AG04450 (cell line): ENCODE measurements around the gene ADAT3. TPM values are rescaled to one million over a fixed set of nuclear protein-coding genes. Genes with fewer than 3 reads are reported as not detected.

ENCODE experiments used
- CTCF ChIA-PET: fragments of 300-600, 350-600 bp; formaldehyde crosslinking; extraction: SDS; loops from one replicate; lab custom pipeline; 2022; ENCODE audit warnings: antibody characterized with exemption, inconsistent platforms; lab: Charles Lee
- POLR2A ChIA-PET: fragments of 350-600 bp; formaldehyde crosslinking; extraction: SDS; loops from one replicate; lab custom pipeline; 2021; ENCODE audit warnings: antibody characterized with exemption, inconsistent platforms; lab: Yijun Ruan, JAX
- DNase-seq: peaks from one replicate; pipeline ENCODE4 v3.0.0-alpha.2; 2011; ENCODE audit warnings: low read depth, low spot score
- H3K27ac ChIP-seq: one replicate; pipeline ENCODE4 v1.5.1; 2012; ENCODE audit warnings: low read depth, low read length, control low read depth
- H3K27me3 ChIP-seq: one replicate; pipeline ENCODE4 v1.6.0; 2012; ENCODE audit warnings: low read length; ENCODE audit not compliant: control insufficient read depth, insufficient read depth
- H3K4me3 ChIP-seq: 2 replicates; pipeline ENCODE4 v1.5.1; 2011; ENCODE audit warnings: mild to moderate bottlenecking, low read depth, low read length, control low read depth
- H3K9me3 ChIP-seq: 2 replicates; pipeline ENCODE4 v1.5.1; 2012; ENCODE audit warnings: low read length; ENCODE audit not compliant: control insufficient read depth, insufficient read depth
- polyA plus RNA-seq: library from polyadenylated mRNA; depleted of rRNA; stranded (reverse); fragments of >200 nt; gene quantifications from 2 replicates; pipeline ENCODE4 v1.2.3, GENCODE V29; 2011
- TF ChIP-seq, protein P1 (sequence below): IDR thresholded peaks from 2 replicates; pipeline ENCODE4 v1.5.1; 2011; ENCODE audit warnings: low read depth, low read length, control low read depth, inconsistent platforms

Gene ADAT3
- polyA plus RNA-seq, 1 experiment, result 0.35 TPM

DNA sequence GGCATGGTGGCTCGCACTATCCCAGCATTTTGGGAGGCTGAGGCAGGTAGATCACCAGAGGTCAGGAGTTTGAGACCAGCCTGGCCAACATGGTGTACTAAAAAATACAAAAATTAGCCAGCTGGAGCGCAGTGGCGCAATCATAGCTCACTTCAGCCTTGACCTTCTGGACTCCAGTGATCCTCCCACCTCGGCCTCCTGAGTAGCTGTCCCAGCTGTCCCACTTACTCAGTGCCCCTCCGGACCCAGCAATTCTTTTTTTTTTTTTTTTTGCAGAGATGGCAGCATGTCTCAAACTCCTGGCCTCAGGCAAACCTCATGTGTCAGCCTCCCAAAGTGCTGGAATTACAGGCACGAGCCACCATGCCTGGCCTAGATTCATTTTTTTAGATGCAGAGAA lies 2.3 kb upstream of the ADAT3 start:
- no peak overlapping the region for H3K27ac ChIP-seq
- TF ChIP-seq, protein P1, sequence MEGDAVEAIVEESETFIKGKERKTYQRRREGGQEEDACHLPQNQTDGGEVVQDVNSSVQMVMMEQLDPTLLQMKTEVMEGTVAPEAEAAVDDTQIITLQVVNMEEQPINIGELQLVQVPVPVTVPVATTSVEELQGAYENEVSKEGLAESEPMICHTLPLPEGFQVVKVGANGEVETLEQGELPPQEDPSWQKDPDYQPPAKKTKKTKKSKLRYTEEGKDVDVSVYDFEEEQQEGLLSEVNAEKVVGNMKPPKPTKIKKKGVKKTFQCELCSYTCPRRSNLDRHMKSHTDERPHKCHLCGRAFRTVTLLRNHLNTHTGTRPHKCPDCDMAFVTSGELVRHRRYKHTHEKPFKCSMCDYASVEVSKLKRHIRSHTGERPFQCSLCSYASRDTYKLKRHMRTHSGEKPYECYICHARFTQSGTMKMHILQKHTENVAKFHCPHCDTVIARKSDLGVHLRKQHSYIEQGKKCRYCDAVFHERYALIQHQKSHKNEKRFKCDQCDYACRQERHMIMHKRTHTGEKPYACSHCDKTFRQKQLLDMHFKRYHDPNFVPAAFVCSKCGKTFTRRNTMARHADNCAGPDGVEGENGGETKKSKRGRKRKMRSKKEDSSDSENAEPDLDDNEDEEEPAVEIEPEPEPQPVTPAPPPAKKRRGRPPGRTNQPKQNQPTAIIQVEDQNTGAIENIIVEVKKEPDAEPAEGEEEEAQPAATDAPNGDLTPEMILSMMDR, result no peak
- no peak for DNase-seq
- no peaks in the 10 kb centered on the region for H3K9me3 ChIP-seq
- POLR2A ChIA-PET, result no interaction called here
- no peak overlapping the region for H3K4me3 ChIP-seq
- H3K27me3 ChIP-seq, result no peaks in the 10 kb centered on the region
- CTCF ChIA-PET, result interaction anchor here (0.6 to 2.1 kb wide), 2 partner anchors 27 to 132 kb away, joined by 3 to 5 read pairs; no protein-coding TSS in a partner anchor

DNA sequence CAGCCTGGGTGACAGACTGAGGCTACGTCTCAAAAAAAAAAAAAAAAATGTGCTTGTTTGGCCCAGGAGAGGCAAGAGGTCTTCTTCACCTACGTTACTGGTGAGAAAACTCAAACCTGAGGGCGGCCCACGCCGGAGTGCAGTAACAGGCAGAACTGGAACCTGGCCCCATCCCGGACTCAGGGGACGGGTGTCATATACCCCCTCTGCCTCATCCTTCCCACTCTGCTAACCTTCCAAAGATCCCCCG lies 414 bp upstream of the ADAT3 start:
- peak overlapping the region; percentile 3; the same call in 1 of the 2 replicates for H3K4me3 ChIP-seq
- H3K9me3 ChIP-seq, result no peaks in the 10 kb centered on the region; the same call in 1 of the 2 replicates
- TF ChIP-seq, protein P1, result no peak
- ChIA-PET CTCF (no interaction called here), POLR2A (interaction anchor here (0.6 kb wide), 2 partner anchors 18 to 249 kb away, joined by 3 to 7 read pairs; no protein-coding TSS in a partner anchor)
- H3K27me3 ChIP-seq, result no peaks in the 10 kb centered on the region
- no peak overlapping the region for H3K27ac ChIP-seq
- no peak for DNase-seq

DNA sequence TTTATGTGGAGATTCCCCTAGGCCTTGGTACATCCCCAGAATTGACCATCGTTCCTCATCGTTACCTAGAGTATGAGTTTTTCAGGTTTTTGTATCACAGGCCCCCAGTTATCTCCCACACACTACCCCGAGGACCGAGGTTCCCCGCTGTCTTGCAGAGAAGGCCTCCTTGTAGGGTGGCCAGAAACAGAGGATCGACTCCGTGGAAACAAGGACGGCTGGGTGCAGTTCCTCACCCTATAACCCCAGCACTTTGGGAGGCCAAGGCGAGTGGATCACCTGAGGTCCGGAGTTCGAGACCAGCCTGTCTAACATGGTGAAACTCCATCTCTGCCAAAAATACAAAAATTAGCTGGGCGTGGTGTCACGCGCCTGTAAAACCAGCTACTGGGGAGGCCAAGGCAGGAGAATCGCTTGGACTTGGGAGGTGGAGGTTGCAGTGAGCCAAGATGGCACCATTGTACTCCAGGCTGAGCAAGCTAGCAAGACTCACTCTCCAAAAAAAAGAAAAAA lies 720 bp downstream of the ADAT3 start:
- POLR2A ChIA-PET, result interaction anchor here (0.5 to 1.0 kb wide), 2 partner anchors 22 to 98 kb away, joined by 3 to 8 read pairs; no protein-coding TSS in a partner anchor
- H3K27me3 ChIP-seq, result no peaks in the 10 kb centered on the region
- DNase-seq, result no peak

DNA sequence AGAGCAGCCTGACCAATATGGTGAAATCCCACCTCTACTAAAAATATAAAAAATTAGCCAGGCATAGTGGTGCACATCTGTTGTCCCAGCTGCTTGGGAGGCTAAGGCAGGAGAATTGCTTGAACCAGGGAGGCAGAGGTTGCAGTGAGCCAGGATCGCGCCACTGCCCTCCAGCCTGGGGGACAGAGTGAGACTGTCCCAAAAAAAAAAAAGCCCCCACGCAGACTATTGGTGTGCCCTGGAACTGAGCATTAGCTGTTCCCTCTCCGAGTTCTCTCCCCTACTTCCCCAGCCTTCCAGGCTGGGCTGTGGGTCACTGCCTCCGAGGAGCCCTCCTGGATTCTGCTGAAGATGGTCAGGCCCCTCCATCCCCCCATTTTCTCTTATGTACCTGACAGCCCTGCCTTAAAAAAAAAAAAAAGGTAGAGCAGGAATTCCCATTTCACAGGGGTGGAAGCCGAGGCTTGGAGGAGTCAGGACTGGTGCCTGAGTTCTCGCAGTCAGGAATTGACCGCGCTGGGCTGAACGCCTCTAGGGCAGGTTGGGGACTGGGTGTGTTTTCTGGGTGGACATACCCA lies 1.9 kb downstream of the ADAT3 start:
- POLR2A ChIA-PET, result no interaction called here
- H3K27ac ChIP-seq, result no peak overlapping the region

More for the DNA sequence above, 720 bp downstream of the ADAT3 start:
- CTCF ChIA-PET, result no interaction called here
- Histone ChIP-seq H3K4me3 (peak overlapping the region; percentile 73), H3K27ac (peak overlapping the region; percentile 47), H3K9me3 (no peaks in the 10 kb centered on the region; the same call in 1 of the 2 replicates)
- TF ChIP-seq, protein P1, result no peak

More for the DNA sequence above, 1.9 kb downstream of the ADAT3 start:
- CTCF ChIA-PET, result no interaction called here
- TF ChIP-seq, protein P1, result no peak
- Histone ChIP-seq H3K27me3 (no peaks in the 10 kb centered on the region), H3K9me3 (no peaks in the 10 kb centered on the region; the same call in 1 of the 2 replicates), H3K4me3 (no peak overlapping the region)
- no peak for DNase-seq
